HG03103 (cell line): Measurements from ENCODE around the gene LIN7B.
"Not testable (repeated sequence)": the region's sequence is repeated elsewhere in the genome, so short reads cannot be mapped to it uniquely, and the experiment has no call there.

Experiments
- ATAC-seq: cut with Tn5 transposase; IDR thresholded peaks from one replicate; pipeline ENCODE4 v1.9.1; 2021; ENCODE audit warnings: low read depth; ENCODE audit not compliant: unreplicated experiment

Gene LIN7B, protein sequence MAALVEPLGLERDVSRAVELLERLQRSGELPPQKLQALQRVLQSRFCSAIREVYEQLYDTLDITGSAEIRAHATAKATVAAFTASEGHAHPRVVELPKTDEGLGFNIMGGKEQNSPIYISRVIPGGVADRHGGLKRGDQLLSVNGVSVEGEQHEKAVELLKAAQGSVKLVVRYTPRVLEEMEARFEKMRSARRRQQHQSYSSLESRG

DNA sequence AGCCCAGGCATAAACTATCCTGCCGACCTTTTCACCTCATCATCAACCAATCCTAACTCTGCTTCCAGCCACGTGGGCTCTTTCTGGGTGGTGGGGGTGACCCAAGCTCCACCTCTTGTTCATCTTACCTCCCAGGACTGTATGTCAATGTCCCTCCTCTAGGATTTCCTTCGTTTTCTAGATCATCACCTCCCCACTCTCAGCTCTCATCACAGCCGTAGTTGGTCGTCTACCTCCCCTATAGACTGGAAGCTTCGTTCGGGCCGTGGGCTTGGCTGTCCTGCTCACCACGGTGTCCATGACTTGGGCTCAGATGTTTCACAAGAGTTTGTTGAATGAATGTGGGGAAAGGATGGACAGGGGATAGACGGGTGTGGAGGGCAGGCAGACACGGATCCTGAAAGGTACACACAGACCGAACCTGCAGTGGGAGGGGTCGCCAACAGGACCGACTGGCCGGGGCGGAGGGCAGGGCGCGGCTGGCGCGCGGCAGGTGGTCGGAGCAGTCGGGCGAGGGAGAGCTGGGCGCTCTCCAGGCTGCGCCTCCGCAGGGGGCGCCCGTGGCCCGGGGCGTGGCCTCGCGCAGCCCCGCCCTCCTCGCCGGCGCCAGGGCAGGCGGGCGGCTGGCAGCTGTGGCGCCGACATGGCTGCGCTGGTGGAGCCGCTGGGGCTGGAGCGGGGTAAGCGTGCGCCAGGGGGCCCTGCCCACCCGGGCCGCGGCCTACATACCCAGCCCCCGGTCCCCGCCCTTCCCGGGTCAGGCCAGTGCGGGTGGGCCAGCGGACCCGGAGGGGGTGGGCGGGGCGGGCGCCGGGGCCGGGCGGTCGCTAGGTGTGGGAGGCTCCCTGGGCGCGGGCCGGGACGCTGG is at the start of gene LIN7B:
Gene LIN7B (plus strand): TSS at position 609 of the 868 bp plus-strand sequence. CDS start 35 bp downstream, at position 644.
- ATAC-seq = no peak

DNA sequence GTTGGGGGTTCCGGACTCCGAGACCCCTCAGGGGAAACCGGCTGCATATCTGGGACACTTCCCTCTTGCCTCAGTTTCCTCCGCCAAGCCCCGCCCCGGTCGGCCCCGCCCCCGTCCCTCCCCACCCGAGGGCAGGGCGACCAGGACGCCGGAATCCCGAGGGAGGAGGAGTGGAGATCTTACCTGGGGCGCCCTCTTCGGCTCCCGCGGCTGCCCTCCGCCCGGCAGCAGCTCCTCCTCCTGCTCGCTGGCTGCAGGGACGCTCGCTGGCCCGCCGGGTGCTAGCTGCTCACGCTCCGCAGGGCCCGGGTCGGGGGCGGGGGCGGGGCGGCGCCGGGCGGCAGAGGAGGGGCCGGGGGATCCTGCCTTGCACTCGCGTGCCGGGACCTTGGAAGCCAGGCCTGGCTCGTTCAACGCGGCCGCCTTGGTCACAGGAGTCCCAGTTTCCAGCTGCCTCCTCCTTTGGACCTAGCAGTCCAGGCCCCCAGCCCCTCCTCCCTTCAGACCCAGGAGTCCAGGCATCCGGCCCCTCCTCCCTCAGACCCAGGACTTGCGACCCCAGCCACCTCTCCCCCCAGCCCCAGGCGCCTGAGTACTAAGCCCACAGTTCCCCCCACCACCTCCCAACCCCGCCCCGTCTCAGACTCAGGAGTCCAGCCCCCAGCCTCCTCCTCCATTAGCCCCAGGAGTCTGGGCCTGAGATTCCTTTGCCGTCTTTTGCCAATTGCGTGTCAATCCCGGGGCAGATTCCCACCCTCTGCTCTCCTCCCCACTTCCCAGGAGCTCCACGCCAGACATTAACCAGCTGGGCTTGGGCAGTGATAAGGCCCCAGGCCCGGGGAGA is 49.2 kb upstream of the LIN7B start, which contains the start of gene NTF4:
Gene NTF4 (minus strand): TSS at position 51 of the 844 bp plus-strand sequence. CDS start 2,821 bp downstream, outside the sequence.
- ATAC-seq = no peak

DNA sequence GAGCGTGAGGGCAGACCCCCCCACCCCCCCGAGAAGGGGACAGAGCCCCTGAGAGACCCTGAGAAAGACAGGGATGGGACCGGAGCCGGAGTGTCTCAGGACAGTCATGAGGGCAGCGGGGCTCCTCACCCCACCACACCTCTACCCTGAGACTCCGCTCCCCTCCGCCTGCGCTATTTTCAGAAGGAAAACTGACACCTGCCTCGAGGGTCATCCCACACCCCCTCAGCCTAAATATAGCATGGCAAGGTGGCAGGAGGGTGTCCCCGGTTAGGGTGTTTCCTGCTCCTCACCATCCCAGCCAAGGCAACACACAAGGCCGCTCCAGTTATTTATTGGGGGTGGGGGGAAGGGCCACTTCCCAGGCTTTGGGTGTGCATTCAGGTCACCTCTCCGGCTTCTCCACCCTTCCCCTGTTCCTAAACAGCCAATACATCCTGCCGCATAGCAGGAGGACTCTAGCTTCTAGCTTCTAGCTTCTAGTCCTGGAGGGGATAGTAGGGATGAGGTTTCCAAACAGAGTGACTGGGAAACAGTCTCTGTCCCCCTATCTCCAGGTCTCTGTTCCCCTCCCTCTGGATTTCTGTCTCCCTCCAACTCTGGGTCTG is 48.2 kb upstream of the LIN7B start:
- ATAC-seq = no peak

DNA sequence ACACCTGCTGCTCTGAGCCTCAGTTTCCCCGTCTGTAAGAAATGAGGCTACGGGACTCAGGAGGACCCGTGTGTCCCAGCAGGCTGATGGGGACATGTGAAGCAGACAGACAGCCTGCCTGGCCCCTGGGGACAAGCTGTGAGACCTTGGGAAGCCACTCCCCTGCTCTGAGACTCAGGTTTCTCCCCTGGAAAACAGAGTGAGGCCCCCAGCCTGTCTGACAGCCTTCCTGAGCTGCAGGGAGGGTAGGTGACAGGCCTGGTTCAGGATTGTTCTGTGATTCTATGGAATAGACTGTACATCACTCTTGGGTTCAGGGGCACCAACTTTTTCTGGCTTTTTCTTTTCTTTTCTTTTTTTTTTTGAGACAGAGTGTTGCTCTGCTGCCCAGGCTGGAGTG is 46.6 kb upstream of the LIN7B start:
- no peak for ATAC-seq

DNA sequence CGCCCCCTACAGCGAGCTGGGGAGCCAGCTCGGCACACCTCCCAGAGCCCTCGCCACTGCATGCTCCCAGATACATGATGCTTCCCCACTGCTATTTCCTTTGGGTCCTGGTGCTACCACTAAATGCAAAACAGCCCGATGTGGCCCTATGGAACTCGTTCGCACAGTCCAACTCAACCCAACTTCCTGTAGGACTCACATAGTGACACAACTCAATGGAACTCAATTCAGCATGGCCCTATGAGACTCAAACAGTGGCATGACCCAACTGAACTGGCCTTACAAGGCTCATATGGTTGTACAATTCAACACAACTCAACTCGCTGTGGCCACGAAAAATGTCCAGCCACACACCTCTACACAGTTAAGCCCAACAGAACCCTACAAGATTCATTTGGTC is 45.1 kb upstream of the LIN7B start:
- no peak for ATAC-seq

DNA sequence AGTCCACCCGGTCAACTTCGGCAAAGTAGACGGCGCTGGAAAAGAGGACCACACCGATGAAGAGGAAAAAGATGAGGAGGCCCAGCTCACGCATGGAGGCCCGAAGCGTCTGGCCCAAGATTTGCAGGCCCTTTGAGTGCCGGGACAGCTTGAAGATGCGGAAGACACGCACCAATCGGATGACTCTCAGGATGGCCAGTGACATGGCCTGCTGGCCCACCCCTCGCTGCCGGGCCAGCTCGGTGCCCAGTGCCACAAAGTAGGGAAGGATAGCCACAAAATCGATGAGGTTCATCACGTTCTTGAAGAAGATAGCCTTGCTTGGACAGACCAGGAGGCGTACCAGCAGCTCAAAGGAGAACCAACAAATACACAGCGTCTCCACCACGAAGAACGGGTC is 43.8 kb upstream of the LIN7B start:
- no peak for ATAC-seq

DNA sequence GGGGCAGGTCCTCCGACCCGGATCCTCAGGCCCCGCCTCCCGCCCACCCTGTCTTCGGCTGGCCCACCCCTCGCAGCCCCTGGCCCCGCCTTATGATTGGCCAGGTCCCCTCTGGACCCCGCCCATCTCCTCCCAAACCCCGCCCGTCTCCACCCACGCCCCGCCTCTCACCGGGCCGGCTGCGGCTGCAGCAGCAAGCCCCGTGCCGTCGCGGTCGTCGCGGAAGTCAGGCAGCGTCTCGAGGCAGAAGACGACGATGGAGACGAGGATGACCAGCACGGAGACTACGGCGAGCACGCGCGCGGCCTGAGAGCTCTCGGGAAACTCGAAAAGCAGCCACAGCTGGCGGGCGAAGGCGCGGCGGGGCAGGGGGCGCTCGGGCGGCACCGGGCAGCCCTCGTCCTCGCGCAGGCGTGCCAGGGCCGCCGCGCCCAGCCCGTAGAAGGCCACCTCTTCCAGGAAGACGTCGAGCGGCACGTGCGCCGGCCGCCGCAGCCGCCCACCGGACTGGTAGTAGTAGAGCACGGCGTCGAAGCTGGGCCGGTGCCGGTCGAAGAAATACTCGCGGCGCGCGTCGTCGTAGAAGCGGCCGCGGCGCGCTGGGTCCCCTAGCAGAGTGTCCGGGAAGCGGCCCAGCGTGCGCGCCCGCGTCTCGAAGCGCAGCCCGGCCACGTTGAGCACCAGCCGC is 42.2 kb upstream of the LIN7B start:
- no peak for ATAC-seq

DNA sequence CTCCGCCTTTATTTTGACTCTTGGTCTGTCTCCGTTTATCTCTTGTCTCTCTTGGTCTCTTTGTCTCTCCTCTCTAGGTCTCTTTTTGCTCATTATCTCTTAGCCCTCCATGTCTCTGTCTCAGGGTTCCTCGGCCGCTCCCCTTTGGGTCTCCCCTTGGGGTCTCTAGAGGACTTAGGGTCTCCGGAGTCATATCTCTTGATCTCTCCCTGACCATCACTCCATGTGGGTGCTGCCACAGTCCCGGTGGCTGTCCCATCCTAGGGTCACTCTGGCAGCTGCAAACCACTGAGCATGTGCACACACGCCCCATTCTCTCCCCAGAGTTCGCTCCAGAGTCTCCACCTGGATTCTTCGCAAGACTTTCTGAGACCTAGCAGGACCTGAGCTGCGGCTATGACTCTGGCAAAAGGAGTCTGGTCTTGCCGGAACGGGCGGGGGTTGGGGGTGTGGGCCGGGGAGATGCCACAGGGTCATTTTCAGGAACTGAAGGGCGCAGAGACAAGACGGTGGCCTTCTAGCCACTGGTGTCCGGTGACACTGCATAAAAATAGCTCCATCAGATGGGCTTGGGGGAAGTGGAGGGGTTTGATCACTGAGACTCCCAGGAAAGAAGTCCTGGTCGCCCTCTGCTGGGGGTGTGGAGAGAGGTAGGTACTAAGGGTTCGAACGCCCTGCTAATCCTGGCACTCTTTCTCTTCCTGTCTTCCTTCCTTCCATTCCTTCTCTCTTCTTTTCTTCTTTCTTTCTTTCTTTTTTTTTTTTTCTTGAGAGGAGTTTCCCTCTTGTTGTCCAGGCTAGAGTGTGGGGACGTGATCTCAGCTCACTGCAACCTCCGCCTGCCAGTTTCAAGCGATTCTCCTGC is 40.4 kb upstream of the LIN7B start:
- ATAC-seq = no peak

DNA sequence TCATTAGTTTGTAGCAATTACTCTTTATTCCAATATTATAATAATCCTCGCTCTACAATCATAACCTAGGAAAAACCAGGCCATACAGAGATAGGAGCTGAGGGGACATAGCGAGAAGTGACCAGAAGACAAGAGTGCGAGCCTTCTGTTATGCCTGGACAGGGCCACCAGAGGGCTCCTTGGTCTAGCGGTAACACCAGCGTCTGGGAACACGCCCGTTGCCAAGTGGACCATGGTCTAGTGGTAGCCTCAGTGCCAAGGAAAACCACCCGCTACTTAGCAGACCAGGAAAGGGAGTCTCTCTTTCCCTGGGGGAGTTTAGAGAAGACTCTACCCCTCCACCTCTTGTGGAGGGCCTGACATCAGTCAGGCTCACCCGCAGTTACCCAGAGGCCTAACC is 39.3 kb upstream of the LIN7B start:
- ATAC-seq = not testable (repeated sequence)

DNA sequence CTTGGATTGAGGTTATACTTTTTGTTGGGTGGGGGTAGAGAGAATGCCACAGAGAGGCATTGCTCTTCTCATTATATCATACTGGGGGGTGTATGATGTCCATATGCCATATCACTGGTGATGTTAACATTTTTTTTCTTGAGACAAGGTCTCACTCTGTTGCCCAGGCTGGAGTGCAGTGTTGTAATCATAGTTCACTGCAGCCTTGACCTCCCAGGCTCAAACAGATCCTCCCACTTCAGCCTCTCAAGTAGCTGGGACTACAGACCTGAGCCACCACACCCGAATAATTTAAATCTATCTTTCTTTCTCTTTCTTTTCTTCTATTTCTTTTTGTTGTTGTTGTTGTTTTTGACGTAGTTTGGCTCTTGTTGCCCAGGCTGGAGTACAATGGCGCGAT is 33.8 kb upstream of the LIN7B start:
- ATAC-seq = no peak

DNA sequence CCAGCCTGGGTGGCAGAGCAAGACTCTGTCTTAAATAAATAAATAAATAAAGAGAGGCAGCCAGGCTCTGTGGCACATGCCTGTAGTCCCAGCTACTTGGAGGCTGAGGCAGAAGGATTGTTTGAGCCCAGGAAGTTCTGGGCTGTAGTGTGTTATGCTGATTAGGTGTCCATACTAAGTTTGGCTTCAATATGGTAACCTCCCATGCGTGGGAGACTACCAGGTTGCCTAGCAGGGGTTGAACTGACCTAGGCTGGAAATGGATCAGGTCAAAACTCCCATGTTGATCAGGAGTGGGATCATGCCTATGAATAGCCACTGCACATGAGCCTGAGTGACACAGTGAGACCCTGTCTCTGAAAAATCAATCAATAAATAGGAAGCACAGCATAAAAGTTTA is 32.9 kb upstream of the LIN7B start:
- ATAC-seq = no peak

DNA sequence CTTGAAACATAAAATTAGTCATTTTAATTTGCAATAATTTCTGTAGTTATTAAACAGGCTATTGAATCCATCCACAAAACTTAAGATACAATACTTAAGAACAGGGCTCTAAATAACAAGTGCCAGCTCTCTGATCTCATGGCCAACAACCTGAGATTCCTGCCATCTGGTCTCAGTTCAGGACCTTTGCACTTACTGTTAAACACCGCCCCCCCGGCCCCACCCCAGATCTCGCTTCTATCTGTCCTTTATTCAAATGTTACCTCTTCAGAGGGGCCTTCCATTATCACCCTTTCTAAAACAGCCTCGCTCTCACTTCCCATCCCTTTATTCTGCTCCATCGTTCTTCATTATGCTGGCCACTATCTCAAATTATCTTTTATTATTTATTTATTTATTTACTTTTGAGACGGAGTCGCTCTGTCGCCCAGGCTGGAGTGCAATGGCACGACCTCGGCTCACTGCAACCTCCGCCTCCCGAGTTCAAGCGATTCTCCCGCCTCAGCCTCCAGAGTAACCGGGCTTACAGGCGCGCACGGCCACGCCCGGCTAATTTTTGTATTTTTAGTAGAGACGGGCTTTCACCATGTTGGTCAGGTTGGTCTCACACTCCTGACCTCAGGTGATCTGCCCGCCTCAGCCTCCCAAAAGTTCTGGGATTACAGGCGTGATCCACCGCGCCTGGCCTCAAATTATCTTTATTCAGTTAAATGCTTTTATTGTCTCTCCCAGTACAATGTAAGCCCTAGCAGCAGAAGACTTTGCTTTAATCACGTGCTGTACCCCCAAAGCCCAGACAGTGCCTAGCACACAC is 29.8 kb upstream of the LIN7B start:
- no peak for ATAC-seq

DNA sequence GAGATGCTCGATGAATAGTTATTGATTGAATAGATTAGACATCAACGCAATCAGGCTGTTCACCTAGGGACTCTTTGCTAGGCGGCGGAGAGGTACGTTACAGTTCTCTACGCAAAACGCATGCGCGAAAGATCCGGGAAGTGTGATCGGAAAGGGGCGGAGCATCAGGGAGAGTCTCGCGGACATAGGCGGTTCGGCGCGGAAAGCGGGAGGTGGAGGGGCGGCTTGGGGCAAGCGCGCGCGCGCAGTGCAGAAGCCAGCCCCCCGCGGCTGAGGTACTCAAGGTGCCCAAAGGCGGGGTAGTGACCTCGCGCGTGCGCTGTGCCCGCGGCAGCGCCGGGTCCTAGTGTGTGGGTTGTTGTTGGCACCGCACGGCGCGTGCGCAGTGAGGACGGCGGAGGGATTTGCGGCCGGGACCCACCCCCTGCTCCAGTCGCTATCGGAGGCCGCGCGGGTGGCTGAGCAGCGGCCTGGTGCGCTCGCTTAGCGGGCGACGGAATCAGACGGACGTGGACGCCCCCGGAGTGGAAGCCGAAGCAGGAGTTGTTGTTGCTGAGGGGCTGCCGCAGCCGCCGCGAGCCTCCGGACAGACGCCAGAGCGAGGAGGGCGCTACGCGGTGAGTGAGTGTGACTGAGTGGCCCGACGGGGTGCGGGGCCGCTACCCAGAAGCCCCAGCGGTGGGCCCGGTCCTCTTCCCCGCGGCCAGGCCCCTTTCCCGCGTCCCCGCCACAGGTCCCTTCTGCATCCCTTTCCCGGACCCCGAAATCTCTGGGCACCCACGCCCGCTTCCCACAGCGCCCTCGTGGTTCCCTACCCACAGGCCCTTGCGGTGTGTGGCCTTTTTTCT is 28.9 kb upstream of the LIN7B start, which contains the start of gene SNRNP70:
Gene SNRNP70 (plus strand): TSS at position 432 of the 848 bp plus-strand sequence. CDS start 964 bp downstream, outside the sequence.
- peak; percentile 84 for ATAC-seq

DNA sequence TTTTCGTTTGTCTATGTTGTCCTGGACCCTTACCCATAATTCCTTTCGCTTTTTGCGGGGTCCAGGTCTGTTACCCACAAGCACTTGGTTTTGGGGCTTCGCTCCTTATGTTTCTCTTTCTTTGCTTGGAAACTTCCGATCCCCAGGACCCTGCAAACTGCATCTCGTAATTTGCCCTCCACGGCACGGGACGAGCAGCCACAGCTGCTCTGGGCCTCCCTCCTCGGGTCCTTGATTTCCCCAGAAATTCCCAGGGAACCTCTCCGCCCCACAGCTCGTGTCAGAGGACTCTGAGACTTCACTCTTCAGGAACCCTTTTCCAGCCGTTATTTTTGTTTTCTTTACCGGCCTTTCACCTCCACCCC is 28.3 kb upstream of the LIN7B start:
- no peak for ATAC-seq

DNA sequence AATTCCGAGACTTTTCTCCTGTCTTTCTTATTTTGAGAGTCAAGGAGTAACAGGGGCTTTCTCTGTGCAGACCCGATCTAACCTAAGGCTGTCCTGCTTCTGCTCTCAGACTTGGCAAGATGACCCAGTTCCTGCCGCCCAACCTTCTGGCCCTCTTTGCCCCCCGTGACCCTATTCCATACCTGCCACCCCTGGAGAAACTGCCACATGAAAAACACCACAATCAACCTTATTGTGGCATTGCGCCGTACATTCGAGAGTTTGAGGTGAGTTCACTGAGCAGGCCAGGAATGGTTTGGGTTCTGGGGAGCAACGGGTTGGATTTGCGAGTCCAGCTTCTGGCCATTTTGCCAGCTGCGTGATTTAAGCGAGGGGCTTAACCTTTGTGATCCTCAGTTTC is 27.9 kb upstream of the LIN7B start:
- ATAC-seq = no peak

DNA sequence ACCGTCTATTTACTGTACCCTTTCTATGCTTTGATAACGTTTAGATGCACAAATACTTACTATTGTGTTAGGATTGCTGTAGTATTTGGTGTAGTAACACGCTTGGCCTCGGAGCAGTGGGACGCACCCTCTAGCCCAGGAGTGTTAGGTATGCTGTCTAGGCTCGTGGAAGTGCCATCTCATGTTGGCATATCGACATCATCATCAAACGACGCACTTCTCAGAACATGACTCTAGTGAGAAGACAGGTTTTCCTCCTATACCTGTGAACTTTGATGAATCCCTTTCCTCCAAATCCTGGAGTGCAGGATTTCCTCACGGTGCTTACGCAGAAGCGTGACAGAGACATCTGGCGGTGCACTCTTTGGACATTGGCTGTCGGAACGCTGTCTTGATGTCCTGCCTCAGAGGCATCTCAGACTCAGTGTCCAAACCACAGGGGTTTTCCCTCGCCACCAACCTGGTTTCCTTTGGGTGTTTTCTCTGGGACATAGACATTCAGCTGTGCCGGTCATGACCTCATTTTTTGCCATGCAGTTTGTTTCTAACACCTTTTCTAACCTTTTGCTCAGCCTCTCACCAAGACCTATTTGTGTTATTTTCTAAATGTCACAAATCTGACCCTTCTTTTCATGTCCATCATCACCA is 22.7 kb upstream of the LIN7B start:
- ATAC-seq = no peak

DNA sequence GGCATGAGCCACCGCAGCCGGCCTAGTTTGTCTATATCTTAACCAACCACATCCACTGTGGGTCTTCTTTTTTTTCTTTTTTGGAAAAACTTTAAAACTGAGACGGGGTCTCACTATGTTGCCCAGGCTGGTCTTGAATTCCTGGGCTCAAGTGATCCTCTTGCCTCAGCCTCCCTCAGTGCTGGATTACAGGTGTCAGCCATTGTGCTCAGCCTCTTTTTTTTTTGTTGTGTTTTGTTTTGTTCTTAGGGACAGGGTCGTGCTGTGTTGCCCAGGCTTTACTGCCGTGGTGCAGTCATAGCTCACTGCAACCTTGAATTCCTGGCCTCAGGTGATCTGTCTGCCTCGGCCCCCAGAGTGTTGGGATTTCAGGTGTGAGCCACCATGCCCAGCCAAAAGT is 21.5 kb upstream of the LIN7B start:
- no peak for ATAC-seq
